SU-DHL-6 (cell line): ENCODE data around the gene DCLRE1A.
"Not testable (repeated sequence)": the region's sequence is repeated elsewhere in the genome, so short reads cannot be mapped to it uniquely, and the experiment has no call there.

ENCODE experiments used
- EZH2phosphoT487 ChIP-seq: fragments of 200-600 bp; sonication (generic), shearing (Covaris generic); conservative IDR thresholded peaks from 2 replicates; pipeline ENCODE4 v1.6.1; 2018; ENCODE audit warnings: mild to moderate bottlenecking, antibody characterized with exemption, low read length, moderate library complexity, mixed read lengths
- TF ChIP-seq, protein P1 (sequence below): fragments of 200-600 bp; sonication (generic); IDR thresholded peaks from one replicate; pipeline ENCODE4 v1.5.1; 2017; ENCODE audit warnings: antibody characterized with exemption, mild to moderate bottlenecking, low read length, moderate library complexity; ENCODE audit not compliant: insufficient read depth, poor library complexity, severe bottlenecking

DNA sequence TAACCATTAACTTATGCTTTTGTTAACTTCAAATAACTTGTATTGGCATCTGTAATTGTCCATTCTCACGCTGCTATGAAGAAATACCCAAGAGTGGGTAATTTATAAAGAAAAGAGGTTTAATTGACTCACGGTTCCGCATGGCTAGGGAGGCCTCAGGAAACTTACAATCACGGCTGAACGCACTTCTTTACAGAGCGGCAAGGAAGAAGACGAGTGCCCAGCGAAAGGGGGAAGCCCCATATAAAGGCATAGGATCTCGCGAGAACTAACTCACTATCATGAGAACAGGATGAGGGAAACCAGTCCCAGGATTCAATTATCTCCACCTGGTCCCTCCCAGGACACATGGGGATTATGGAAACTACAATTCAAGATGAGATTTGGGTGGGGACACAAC lies 25.3 kb downstream of the DCLRE1A start:
- TF ChIP-seq, protein P1, sequence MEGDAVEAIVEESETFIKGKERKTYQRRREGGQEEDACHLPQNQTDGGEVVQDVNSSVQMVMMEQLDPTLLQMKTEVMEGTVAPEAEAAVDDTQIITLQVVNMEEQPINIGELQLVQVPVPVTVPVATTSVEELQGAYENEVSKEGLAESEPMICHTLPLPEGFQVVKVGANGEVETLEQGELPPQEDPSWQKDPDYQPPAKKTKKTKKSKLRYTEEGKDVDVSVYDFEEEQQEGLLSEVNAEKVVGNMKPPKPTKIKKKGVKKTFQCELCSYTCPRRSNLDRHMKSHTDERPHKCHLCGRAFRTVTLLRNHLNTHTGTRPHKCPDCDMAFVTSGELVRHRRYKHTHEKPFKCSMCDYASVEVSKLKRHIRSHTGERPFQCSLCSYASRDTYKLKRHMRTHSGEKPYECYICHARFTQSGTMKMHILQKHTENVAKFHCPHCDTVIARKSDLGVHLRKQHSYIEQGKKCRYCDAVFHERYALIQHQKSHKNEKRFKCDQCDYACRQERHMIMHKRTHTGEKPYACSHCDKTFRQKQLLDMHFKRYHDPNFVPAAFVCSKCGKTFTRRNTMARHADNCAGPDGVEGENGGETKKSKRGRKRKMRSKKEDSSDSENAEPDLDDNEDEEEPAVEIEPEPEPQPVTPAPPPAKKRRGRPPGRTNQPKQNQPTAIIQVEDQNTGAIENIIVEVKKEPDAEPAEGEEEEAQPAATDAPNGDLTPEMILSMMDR, result not testable (repeated sequence)
- TF ChIP-seq EZH2phosphoT487, result not testable (repeated sequence)
